GM18499 (cell line): Measurements from ENCODE around the gene LRRN3.

Experiments
- ATAC-seq: cut with Tn5 transposase; IDR thresholded peaks from one replicate; pipeline ENCODE4 v1.9.1; 2021; ENCODE audit warnings: moderate number of reproducible peaks; ENCODE audit not compliant: insufficient read depth, unreplicated experiment

Gene LRRN3

GRCh38 chr7:111150709-111151108 is 59.8 kb downstream of the LRRN3 start:
- ATAC-seq: no peak

GRCh38 chr7:111159426-111159825 is 68.5 kb downstream of the LRRN3 start:
- no peak for ATAC-seq

GRCh38 chr7:111160297-111160696 is 69.4 kb downstream of the LRRN3 start:
- no peak for ATAC-seq

- no peak for ATAC-seq
Measured at GRCh38 chr7:111162692-111163091, 71.8 kb downstream of the LRRN3 start.

GRCh38 chr7:111164442-111164841 is 73.5 kb downstream of the LRRN3 start:
- ATAC-seq: no peak

GRCh38 chr7:111168182-111168581 is 77.3 kb downstream of the LRRN3 start:
- ATAC-seq: no peak

GRCh38 chr7:111172564-111173257 is 81.8 kb downstream of the LRRN3 start:
- ATAC-seq: no peak

GRCh38 chr7:111173528-111173927 is 82.6 kb downstream of the LRRN3 start:
- ATAC-seq: no peak

GRCh38 chr7:111173990-111174389 is 83.1 kb downstream of the LRRN3 start:
- ATAC-seq: no peak

GRCh38 chr7:111174510-111174909 is 83.6 kb downstream of the LRRN3 start:
- no peak for ATAC-seq
